Natural killer cell (primary cell): ENCODE data around the gene ANTKMT. TPM values are rescaled to one million over a fixed set of nuclear protein-coding genes. Genes with fewer than 3 reads are reported as not detected.

Experiments
- ATAC-seq, 3 donors: fragments of 150-1000 bp in 2 of 3; fragments of 200-7000 bp in 1 of 3; cut with Tn5 transposase; 1 replicate in 1 of 3; 2 replicates in 2 of 3; pipeline ENCODE4 v1.10.0; 2021; ENCODE audit warnings: mild to moderate bottlenecking in 2 of 3, moderate library complexity in 2 of 3
- DNase-seq, 2 donors: peaks; one replicate each; pipeline versions ENCODE4 v3.0.0 to v3.0.0-alpha.2; 2013 to 2021; ENCODE audit warnings: mixed read lengths in 1 of 2
- H3K27ac ChIP-seq: one replicate; pipeline ENCODE4 v1.5.1; 2013; ENCODE audit warnings: mild to moderate bottlenecking, low read length
- H3K27me3 ChIP-seq: one replicate; pipeline ENCODE4 v1.6.1; 2013; ENCODE audit warnings: low read length; ENCODE audit not compliant: control insufficient read depth, insufficient read depth
- H3K36me3 ChIP-seq: one replicate; pipeline ENCODE4 v1.6.1; 2013; ENCODE audit warnings: low read length; ENCODE audit not compliant: control insufficient read depth, insufficient read depth
- H3K4me1 ChIP-seq: one replicate; pipeline ENCODE4 v1.6.1; 2013; ENCODE audit warnings: low read length; ENCODE audit not compliant: control insufficient read depth, insufficient read depth
- H3K4me3 ChIP-seq: one replicate; pipeline ENCODE4 v1.5.1; 2013; ENCODE audit warnings: low read length
- H3K9me3 ChIP-seq: one replicate; pipeline ENCODE4 v1.6.1; 2013; ENCODE audit warnings: low read length; ENCODE audit not compliant: control insufficient read depth, insufficient read depth
- H3K27ac Mint-ChIP-seq, 2 donors: one replicate each; pipeline ENCODE4 v1.8.0; 2022; ENCODE audit warnings: mild to moderate bottlenecking in 2 of 2, mixed read lengths in 2 of 2, moderate library complexity in 1 of 2
- H3K27me3 Mint-ChIP-seq, 2 donors: one replicate each; pipeline ENCODE4 v1.8.0; 2022; ENCODE audit warnings: low read depth in 2 of 2, mixed read lengths in 2 of 2
- H3K36me3 Mint-ChIP-seq: one replicate; pipeline ENCODE4 v1.8.0; 2022; ENCODE audit warnings: mixed read lengths
- H3K4me1 Mint-ChIP-seq, 2 donors: one replicate each; pipeline ENCODE4 v1.8.0; 2022; ENCODE audit warnings: mixed read lengths in 2 of 2
- H3K4me3 Mint-ChIP-seq: one replicate; pipeline ENCODE4 v1.8.0; 2022; ENCODE audit warnings: mild to moderate bottlenecking, moderate library complexity, mixed read lengths
- H3K9me3 Mint-ChIP-seq, 2 donors: one replicate each; pipeline ENCODE4 v1.8.0; 2022; ENCODE audit warnings: mixed read lengths in 2 of 2
- CTCF ChIP-seq: fragments of 200-600 bp; IDR thresholded peaks from one replicate; pipeline ENCODE4 v1.8.0; 2022; ENCODE audit warnings: antibody characterized with exemption
- WGBS: methylation state at CpG from one replicate; pipeline ENCODE4 v1.1.7; 2013; ENCODE audit warnings: missing lambda C conversion rate; ENCODE audit not compliant: insufficient coverage; 5-methylcytosine and 5-hydroxymethylcytosine counted together
- intact Hi-C: fragments of 100-400 bp; cut with micrococcal nuclease; formaldehyde crosslinking; loops from one replicate; pipeline ENCODE4 v1.14.2; 2022
- total RNA-seq, 4 donors: library from RNA; stranded (reverse); fragments of 120-200 nt in 1 of 4; gene quantifications; one replicate each; pipeline versions ENCODE4 v1.2.3 to v1.2.4, GENCODE V29; 2013 to 2022

The ANTKMT gene
- total RNA-seq, 3 donors from 2014 or later (not counting 1 experiment from before 2014, with no cell fraction given) = 33.7 to 39.0 (median 37.7) TPM

- DNase-seq (no peak), ATAC-seq (no peak)
- Mint-ChIP-seq H3K36me3 (no peaks in the 10 kb centered on the region), H3K4me3 (no peak overlapping the region), H3K9me3 (no peaks in the 10 kb centered on the region), H3K4me1 (no peaks in the 10 kb centered on the region), H3K27me3 (peaks cover 19 to 27% of the 10 kb centered on the region in 2 donors), H3K27ac (no peak overlapping the region)
- Histone ChIP-seq H3K4me1 (peaks cover 16% of the 10 kb centered on the region), H3K4me3 (no peak overlapping the region), H3K27me3 (peaks cover 56% of the 10 kb centered on the region), H3K9me3 (peaks cover 3% of the 10 kb centered on the region), H3K27ac (no peak overlapping the region), H3K36me3 (no peaks in the 10 kb centered on the region)
- WGBS = 21% methylated on average over 46 of the region's 50 CpGs
- no peak for TF ChIP-seq CTCF
- intact Hi-C loops = no loop called here
Observed at GRCh38 chr16:704552-705380, 16.2 kb upstream of the ANTKMT start.

DNA sequence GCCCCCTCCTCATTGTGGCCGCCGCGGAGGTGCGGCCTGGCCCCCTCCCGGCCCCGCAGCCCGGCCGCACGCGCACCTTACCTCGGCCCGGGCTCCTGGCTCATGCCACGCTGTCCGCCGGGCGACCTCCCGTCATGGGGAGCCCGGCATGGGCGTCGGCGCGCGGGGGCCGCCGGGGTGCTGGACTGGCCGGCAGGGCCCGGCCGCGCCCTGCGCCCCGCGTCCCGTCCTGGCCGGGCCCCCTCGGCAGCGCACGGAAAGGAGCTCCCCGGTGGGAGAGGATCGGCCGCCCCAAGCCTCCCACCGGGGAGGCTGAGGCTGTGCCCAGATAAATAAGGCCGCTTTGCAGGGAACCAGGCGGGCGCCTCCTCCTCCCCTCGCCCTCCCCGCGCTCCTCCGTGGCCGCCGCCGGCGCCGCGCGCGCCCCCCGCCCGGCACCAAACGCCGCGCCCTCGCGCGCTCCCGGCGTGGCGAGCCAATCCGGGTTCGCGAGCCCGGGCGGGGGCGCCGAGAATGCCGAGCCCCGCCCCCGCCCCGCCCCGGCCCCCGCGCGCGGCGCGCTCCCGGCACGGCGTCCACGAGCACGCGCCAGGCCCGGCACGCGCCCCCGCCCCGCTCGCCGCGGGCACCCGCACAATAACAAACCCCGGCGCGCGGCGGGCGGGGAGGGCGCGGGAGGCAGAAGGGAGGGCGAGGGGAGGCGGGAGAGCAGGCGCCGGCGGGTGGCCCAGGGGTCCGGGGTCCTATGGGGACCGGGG, 15.3 kb upstream of the ANTKMT start, which contains the start of gene FBXL16:
TSS of gene FBXL16 (minus strand) at position 371 of the 758 bp plus-strand sequence. CDS start 8,396 bp downstream, outside the sequence.
- peaks cover 19 to 24% of the 10 kb centered on the region in 2 donors for H3K27me3 Mint-ChIP-seq
- no peaks in the 10 kb centered on the region for H3K4me1 Mint-ChIP-seq
- H3K9me3 Mint-ChIP-seq = no peaks in the 10 kb centered on the region
- no peak for TF ChIP-seq CTCF
- H3K27ac Mint-ChIP-seq = no peak within 1 kb of the TSS
- H3K4me3 ChIP-seq = no peak within 1 kb of the TSS
- peak in 1 of 3 donors; percentile 21 for ATAC-seq
- H3K9me3 ChIP-seq = no peaks in the 10 kb centered on the region
- no peak for DNase-seq
- WGBS = 1% methylated on average over 115 of the region's 115 CpGs
- no peaks in the 10 kb centered on the region for H3K36me3 Mint-ChIP-seq
- no peaks in the 10 kb centered on the region for H3K36me3 ChIP-seq
- H3K27ac ChIP-seq = no peak within 1 kb of the TSS
- H3K4me3 Mint-ChIP-seq = no peak within 1 kb of the TSS
- intact Hi-C loops = no loop called here
- peaks cover 54% of the 10 kb centered on the region for H3K27me3 ChIP-seq
- peaks cover 9% of the 10 kb centered on the region for H3K4me1 ChIP-seq

GRCh38 chr16:706189-707061, 14.5 kb upstream of the ANTKMT start:
- H3K4me3 ChIP-seq = no peak overlapping the region
- Mint-ChIP-seq H3K4me1 (no peaks in the 10 kb centered on the region), H3K9me3 (no peaks in the 10 kb centered on the region), H3K36me3 (no peaks in the 10 kb centered on the region), H3K4me3 (no peak overlapping the region), H3K27me3 (peaks cover 19 to 24% of the 10 kb centered on the region in 2 donors), H3K27ac (no peak overlapping the region)
- intact Hi-C loops = no loop called here
- ATAC-seq = no peak
- WGBS = 8% methylated on average over 49 of the region's 49 CpGs
- no peaks in the 10 kb centered on the region for H3K9me3 ChIP-seq
- H3K4me1 ChIP-seq = peaks cover 6% of the 10 kb centered on the region
- no peak for DNase-seq
- TF ChIP-seq CTCF = no peak
- H3K27me3 ChIP-seq = peaks cover 50% of the 10 kb centered on the region
- H3K27ac ChIP-seq = no peak overlapping the region
- no peaks in the 10 kb centered on the region for H3K36me3 ChIP-seq
